ENCODE results near the gene LPIN1.

The LPIN1 gene, protein sequence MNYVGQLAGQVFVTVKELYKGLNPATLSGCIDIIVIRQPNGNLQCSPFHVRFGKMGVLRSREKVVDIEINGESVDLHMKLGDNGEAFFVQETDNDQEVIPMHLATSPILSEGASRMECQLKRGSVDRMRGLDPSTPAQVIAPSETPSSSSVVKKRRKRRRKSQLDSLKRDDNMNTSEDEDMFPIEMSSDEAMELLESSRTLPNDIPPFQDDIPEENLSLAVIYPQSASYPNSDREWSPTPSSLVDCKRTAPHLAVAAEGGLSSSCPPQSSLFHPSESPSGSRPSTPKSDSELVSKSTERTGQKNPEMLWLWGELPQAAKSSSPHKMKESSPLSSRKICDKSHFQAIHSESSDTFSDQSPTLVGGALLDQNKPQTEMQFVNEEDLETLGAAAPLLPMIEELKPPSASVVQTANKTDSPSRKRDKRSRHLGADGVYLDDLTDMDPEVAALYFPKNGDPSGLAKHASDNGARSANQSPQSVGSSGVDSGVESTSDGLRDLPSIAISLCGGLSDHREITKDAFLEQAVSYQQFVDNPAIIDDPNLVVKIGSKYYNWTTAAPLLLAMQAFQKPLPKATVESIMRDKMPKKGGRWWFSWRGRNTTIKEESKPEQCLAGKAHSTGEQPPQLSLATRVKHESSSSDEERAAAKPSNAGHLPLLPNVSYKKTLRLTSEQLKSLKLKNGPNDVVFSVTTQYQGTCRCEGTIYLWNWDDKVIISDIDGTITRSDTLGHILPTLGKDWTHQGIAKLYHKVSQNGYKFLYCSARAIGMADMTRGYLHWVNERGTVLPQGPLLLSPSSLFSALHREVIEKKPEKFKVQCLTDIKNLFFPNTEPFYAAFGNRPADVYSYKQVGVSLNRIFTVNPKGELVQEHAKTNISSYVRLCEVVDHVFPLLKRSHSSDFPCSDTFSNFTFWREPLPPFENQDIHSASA

DNA sequence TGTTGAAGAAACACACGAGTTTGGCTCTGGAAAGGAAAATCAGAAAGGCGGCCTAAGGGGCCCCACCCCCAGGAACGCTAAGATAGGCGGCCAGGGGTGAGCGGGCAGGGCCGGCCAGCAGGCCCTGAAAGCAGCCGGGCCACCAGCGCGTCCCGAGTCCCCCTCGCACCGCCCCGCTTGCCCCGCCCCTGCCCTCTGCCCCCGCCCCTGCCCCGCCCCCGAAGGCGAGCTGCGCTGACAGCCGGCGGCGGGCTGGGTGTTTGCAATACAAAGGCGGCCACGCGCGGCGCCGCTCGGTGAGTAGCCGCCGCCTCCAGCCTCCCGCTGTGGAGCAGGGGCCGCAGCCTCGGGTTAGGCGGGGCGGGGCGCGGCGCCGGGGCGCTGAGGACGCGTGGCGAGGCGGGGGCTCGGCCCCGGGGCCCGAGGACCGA, at the start of gene LPIN1:
LPIN1 (plus strand) TSS at position 257 of the 431 bp plus-strand sequence. CDS start 18,910 bp downstream, outside the sequence.
- DNase-seq = peak; percentile 90 to 93
- TF ChIP-seq GATA1 (IDR thresholded peaks at IDR 0.05; ENCODE audit: low read depth, low read length) = no peak
- no peak for TF ChIP-seq POLR2A (IDR thresholded peaks at IDR 0.05; ENCODE audit: low read length)

DNA sequence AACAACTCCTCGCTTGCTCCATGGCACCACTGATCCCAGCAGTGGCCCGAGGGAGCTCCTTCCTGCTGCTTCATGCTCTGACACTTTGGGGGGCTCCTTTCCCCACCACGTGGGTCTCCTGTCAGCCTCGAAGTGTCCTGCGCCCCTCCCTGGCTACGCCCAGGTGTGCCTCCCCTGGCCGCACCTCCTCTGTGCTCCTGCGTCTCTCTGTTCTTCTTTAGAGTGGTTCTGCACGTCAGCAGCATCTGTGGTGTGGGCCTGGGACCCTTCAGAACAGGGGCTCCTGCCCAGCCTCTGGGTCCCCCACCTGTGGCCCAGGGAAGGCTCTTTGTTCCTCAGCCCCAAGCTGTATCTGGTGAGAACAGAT, 49.7 kb upstream of the LPIN1 start:
- TF ChIP-seq POLR2A (IDR thresholded peaks at IDR 0.05; ENCODE audit: low read length) (no peak), GATA1 (IDR thresholded peaks at IDR 0.05; ENCODE audit: low read depth, low read length) (no peak)
- DNase-seq = no peak

DNA sequence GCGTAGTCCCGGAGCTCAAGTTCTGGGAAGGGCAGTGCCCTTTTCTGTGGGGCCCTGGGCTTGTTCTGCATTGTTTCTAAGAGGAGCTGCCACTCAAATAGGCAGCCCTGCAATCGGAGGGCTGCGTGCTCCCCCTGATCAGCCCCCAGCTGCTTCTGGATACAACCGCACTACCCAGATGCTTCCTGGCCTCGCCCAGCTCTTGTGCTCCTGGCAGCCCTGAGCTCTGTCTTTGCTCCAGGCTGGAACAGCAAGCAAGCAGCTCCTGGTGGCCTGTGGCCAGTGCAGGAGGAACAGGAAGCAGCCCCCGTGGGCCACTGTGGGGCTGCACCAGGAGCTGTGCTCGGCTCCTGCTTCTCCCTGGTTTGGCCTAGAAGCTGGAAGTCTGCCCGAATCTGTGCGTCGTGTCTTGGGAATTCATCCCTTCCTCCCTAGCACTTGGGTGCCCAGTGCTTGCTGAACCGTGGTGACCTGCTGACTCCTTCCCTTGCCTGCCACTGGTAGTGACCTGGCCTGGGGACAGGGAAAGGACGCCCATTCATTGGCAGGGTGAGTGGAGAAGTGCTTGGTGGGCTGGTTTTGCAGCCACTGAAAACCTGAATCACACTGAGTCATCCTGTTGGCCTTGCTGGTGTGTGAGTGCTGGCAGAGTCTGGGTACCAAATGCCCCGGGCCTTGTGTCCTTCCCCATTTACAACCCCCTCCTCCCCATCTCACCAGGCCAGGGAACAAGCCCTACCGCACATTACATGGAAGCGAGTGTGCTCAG, 49.1 kb upstream of the LPIN1 start:
- TF ChIP-seq GATA1 (IDR thresholded peaks at IDR 0.05; ENCODE audit: low read depth, low read length) (no peak), POLR2A (IDR thresholded peaks at IDR 0.05; ENCODE audit: low read length) (no peak)
- DNase-seq = peak in 1 of 2 experiments; percentile 10

DNA sequence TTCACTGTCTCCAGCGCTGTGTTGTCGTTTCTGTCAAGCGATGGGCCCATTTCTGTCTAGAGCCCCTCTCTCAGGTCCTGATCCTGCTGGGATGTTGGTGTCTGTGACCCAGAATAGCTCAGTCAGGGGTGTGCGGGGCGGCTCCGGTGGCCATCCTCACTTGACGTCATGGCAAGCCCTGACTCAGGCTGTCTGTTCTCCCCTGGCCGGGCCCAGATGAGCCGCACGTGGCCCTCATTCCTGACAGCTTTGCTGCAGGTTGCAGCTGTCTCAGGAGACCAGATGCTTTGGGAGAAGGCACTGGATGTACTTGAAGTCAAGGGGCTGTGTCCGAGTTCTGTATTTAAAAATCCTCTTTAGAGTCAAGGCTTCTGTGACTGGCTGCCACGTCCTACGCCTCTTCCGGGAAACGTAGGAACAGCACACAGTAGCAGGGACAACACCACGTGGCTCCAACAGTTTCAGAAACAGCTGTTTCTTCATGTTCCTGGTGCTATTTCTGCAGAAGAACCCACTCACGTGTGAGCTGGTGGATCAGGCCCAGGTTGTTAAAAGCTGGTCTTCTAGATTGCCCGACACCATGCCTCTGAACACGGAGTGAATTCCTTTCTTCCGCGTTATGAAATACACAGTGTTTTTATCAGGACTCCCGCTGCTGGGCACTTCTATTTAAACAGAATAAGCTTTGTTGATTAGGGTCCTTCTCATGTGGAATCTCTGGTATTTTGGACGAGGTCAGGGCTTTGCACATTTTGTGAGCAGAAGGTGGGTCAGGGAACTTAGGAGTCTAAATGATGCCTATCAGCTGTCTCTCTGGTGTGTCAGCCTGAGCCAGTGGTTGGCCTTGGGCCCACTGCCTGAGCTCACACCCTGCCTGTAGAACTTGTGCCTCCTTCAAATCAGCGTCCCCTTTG, 48.2 kb upstream of the LPIN1 start:
- no peak for TF ChIP-seq POLR2A (IDR thresholded peaks at IDR 0.05; ENCODE audit: low read length)
- TF ChIP-seq GATA1 (IDR thresholded peaks at IDR 0.05; ENCODE audit: low read depth, low read length) = no peak
- no peak for DNase-seq

DNA sequence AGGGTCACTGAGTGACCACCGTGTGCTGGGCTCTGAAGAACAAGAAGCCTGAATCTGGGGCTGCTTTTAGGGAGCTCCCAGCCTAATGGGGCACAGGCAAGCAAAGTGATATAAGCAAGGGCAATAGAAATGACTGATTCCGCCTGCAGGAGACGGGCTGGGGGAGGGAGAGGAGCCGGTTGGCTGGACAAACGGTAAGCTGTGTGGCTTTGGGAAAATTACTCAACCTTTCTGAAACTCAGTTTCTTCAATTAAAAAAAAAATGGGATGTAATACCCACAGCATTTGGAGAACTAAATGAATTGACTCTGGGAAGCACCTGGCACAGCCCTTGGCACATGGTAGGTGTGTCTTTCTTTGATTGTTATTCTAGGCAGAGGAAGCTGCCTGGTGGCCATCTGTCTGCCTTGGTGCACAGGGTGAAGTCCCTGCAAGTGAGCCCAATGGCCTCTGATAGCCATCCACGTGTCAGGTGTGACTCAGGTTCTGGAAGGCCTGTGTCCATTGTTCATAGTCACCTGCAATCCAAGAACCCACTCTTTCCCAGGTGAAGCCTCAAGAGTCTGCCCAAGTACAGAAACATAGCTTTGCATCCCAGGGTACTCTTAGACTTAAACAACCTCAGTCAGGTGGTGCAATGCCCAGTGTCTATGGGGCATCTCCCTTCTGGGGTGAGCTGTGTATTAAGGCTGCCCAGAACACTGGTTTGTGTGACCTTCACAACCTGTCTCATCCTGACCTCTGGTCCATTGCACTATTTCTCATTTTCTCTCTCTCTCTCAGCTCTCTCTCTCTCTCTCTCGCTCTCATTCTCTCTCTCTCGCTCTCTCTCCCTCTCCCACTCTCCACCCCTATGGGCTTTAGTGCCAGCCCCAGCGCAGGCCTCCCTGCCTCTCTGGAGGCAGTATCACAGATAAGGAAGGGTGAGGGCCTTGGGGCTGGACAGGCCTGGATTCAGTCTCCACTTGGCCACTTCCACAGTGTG, 46.5 kb upstream of the LPIN1 start:
- DNase-seq = no peak
- no peak for TF ChIP-seq POLR2A (IDR thresholded peaks at IDR 0.05; ENCODE audit: low read length)
- no peak for TF ChIP-seq GATA1 (IDR thresholded peaks at IDR 0.05; ENCODE audit: low read depth, low read length)

- TF ChIP-seq POLR2A (IDR thresholded peaks at IDR 0.05; ENCODE audit: low read length) = no peak
- TF ChIP-seq GATA1 (IDR thresholded peaks at IDR 0.05; ENCODE audit: low read depth, low read length) = no peak
- no peak for DNase-seq
Observed at GRCh38 chr2:11701206-11701605, 45.2 kb upstream of the LPIN1 start.

DNA sequence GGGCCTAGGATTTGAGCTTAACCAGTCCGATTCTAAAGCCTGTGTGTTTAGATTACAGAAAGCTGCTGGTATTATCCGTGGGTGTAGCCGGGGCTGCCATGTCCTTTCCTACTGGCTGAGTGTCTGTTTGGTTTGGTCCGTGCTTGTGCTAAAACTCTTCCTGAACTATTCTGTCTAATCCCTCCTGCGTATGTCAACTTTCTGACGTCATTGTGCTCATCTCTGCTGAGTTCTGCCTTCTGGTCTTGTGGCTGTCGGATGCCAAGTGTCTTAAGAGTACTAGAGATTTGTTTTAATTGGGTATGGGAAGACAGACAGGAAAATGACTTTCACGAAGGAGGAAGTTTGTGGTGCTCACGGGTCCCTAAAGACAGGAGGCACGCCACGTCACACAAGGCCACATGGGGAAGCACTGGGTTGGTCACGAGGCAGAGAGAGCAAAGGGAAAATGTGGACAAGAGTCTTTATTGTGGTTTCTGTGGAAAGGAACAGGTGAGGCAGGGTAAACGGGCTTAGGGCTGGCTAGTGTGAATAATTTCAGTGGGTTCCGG, 44.6 kb upstream of the LPIN1 start:
- no peak for DNase-seq
- TF ChIP-seq POLR2A (IDR thresholded peaks at IDR 0.05; ENCODE audit: low read length) (no peak), GATA1 (IDR thresholded peaks at IDR 0.05; ENCODE audit: low read depth, low read length) (no peak)

DNA sequence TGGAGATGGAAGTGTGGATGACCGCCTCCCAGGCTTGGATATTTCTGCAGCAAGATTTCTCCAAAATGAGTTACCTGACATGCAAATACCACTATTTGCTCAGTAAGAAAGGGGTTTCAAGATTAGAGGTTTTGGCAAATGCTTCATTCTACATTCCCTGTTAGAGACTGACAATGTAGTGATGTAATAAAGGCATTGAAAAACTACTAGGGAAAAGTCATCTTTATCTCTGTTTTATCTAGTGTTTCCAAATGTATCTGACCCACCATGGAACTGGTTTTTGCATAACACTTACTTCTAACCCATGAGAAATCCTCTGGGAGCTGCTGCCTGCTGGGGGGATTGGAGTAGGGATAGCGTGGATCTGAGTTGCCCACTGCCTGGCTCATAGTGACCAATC, 43.5 kb upstream of the LPIN1 start:
- no peak for TF ChIP-seq GATA1 (IDR thresholded peaks at IDR 0.05; ENCODE audit: low read depth, low read length)
- no peak for TF ChIP-seq POLR2A (IDR thresholded peaks at IDR 0.05; ENCODE audit: low read length)
- no peak for DNase-seq

- TF ChIP-seq POLR2A (IDR thresholded peaks at IDR 0.05; ENCODE audit: low read length) = no peak
- TF ChIP-seq GATA1 (IDR thresholded peaks at IDR 0.05; ENCODE audit: low read depth, low read length) = no peak
- DNase-seq = no peak
Observed at GRCh38 chr2:11703700-11704099, 42.7 kb upstream of the LPIN1 start.

DNA sequence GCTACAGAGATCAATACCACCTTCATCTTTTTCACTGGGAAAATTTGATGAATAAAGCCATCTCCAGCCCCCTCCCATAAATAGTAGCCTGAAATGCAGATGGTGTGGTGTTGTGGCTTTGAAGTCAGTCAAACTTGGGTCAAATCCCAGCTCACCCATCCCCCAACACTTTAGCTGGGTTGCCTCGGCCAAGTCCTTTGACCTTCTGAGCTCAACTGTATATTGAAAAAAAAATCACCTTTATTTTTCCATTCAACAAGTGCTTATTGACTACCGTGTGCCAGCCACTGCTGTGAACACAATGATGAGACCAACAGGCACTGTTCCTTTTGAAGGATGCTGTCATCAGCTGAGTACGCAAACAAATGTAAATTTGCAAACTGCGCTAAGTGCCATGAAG, 41.4 kb upstream of the LPIN1 start:
- TF ChIP-seq GATA1 (IDR thresholded peaks at IDR 0.05; ENCODE audit: low read depth, low read length) = no peak
- DNase-seq = no peak

- TF ChIP-seq GATA1 (IDR thresholded peaks at IDR 0.05; ENCODE audit: low read depth, low read length) (no peak), POLR2A (IDR thresholded peaks at IDR 0.05; ENCODE audit: low read length) (no peak)
- DNase-seq = no peak
Observed at GRCh38 chr2:11705711-11706110, 40.7 kb upstream of the LPIN1 start.
